ENCODE measurements around the gene CLECL1. TPM values are rescaled to one million over a fixed set of nuclear protein-coding genes. Genes with fewer than 3 reads are reported as not detected.
"Not testable (repeated sequence)": the region's sequence is repeated elsewhere in the genome, so short reads cannot be mapped to it uniquely, and the experiment has no call there.

The CLECL1 gene
- total RNA-seq, 6 experiments from 2014 or later = 0.56 to 0.60 TPM; not detected in 4

DNA sequence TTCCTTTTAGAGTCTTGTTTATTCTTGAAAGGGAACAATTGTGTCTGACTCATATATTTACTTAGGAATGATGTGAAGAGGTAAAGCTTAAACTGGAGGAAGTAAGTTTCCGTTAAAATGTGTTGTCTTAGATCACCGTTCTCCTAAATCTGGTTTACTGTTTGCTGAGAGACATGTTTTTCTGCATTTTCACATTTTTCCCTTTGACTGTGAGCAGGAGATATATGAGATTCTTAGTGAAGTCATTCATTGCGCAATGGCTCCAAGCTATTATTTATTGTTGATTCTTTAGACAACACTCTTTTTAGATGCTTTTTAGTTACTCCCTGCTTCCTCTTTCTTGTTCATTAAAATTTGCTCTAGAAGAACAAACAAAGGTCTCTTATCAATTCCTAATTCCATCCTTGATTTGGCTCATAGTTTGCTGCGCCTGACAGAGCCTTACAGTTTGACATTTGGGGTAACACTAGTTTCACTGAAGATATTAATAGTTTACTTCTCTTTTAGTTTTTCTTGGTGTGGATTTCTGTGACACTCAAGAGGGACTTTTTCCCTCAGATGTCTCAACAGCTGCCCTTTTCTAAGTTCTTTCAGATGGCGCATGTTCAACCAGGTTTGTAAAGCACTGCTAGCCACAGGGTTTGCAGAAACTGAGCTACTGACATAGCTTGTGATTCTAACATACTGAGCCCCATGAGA lies 11.4 kb downstream of the CLECL1 start:
- intact Hi-C loops (cut with DNase I) = no loop called here

DNA sequence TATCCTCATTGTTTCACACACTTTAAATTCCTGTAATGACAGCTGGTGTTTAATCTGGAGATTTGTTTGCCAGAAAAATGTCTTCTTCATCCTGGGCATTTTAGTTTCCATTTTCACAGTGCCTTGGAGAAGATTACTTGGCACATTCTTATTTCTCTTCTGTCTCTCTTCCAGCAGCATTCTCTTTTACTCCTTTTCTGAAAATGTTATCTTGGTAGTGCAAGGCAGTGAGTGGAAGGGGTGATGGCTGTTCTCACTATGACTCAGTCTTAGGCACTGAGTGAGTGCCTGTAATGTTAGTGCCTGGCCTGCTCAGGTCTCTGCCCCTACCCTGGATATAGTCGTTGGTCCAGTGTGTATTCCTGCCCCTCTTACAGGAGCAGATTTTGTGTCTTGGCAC lies 13.1 kb downstream of the CLECL1 start:
- Histone ChIP-seq H3K27ac (no peak overlapping the region), H3K27me3 (no peaks in the 10 kb centered on the region), H3K4me3 (no peak overlapping the region), H3K9me3 (no peaks in the 10 kb centered on the region), H3K4me1 (no peaks in the 10 kb centered on the region), H3K36me3 (no peaks in the 10 kb centered on the region)
- intact Hi-C loops (cut with DNase I) = no loop called here
- no peak for TF ChIP-seq POLR2A (IDR thresholded peaks at IDR 0.05)
- TF ChIP-seq, protein P1, sequence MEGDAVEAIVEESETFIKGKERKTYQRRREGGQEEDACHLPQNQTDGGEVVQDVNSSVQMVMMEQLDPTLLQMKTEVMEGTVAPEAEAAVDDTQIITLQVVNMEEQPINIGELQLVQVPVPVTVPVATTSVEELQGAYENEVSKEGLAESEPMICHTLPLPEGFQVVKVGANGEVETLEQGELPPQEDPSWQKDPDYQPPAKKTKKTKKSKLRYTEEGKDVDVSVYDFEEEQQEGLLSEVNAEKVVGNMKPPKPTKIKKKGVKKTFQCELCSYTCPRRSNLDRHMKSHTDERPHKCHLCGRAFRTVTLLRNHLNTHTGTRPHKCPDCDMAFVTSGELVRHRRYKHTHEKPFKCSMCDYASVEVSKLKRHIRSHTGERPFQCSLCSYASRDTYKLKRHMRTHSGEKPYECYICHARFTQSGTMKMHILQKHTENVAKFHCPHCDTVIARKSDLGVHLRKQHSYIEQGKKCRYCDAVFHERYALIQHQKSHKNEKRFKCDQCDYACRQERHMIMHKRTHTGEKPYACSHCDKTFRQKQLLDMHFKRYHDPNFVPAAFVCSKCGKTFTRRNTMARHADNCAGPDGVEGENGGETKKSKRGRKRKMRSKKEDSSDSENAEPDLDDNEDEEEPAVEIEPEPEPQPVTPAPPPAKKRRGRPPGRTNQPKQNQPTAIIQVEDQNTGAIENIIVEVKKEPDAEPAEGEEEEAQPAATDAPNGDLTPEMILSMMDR (IDR thresholded peaks at IDR 0.05) = no peak
- DNase-seq = no peak
- ATAC-seq = no peak
- WGBS (ENCODE audit: insufficient coverage, low coverage, low lambda C conversion rate, missing lambda C conversion rate) = 67% methylated on average over 1 of the region's 1 CpG

More for the DNA sequence above, 11.4 kb downstream of the CLECL1 start:
- no peak for DNase-seq
- H3K36me3 ChIP-seq = no peaks in the 10 kb centered on the region
- H3K27me3 ChIP-seq = no peaks in the 10 kb centered on the region
- no peaks in the 10 kb centered on the region for H3K9me3 ChIP-seq
- no peak overlapping the region for H3K27ac ChIP-seq
- H3K4me3 ChIP-seq = no peak overlapping the region
- no peak for ATAC-seq
- no peaks in the 10 kb centered on the region for H3K4me1 ChIP-seq
- WGBS (ENCODE audit: insufficient coverage, low coverage, low lambda C conversion rate, missing lambda C conversion rate) = 72% methylated on average over 5 of the region's 5 CpGs
- TF ChIP-seq POLR2A (IDR thresholded peaks at IDR 0.05) = no peak
- TF ChIP-seq, protein P1 (IDR thresholded peaks at IDR 0.05) = no peak

GRCh38 chr12:9718968-9719367 lies 13.9 kb downstream of the CLECL1 start:
- intact Hi-C loops (cut with DNase I) = no loop called here
- H3K4me1 ChIP-seq = no peaks in the 10 kb centered on the region
- H3K9me3 ChIP-seq = no peaks in the 10 kb centered on the region
- DNase-seq (no peak), ATAC-seq (peak in 1 of 4 donors; percentile 47)
- H3K36me3 ChIP-seq = no peaks in the 10 kb centered on the region
- H3K27me3 ChIP-seq = no peaks in the 10 kb centered on the region
- no peak overlapping the region for H3K27ac ChIP-seq
- 66% methylated on average over 7 of the region's 7 CpGs for WGBS (ENCODE audit: insufficient coverage, low coverage, low lambda C conversion rate, missing lambda C conversion rate)
- TF ChIP-seq, protein P1 (IDR thresholded peaks at IDR 0.05) = no peak
- no peak for TF ChIP-seq POLR2A (IDR thresholded peaks at IDR 0.05)
- no peak overlapping the region for H3K4me3 ChIP-seq

DNA sequence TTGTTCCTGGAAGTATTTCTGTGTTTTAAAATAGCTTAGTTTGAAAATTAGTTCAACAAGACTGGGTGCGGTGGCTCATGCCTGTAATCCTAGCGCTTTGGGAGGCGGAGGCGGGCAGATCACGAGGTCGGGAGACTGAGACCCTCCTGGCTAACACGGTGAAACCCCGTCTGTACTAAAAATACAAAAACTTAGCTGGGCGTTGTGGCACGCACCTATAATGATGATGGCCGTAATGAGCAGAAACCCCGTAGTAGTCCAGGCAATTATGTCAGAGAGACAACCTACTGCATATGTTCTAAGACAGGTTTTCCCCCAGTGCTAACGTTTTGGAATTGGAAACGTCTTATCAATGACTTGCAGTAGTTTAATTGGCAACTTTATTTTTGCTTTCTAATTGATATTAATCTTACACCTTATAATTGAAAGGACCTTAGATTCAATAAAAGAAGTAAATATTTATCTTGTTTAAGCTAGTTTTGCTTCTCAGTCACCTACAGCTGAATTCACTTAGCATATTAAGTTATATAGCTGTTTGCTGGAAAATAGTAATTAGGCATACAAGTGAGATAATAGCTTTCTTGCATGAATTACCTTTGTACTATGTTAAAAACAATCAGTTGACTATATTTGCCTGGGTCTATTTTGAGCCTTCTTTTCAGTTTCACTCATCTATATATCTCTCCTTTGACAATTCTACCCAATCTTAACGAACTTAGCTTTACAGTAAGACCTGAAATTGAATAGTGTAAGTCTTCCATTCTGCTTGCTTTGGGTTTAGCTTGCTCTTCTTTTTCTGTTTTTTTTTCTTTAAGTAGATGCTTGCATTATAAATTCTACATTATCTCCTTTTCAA lies 15.6 kb downstream of the CLECL1 start:
- Histone ChIP-seq H3K36me3 (no peaks in the 10 kb centered on the region), H3K27ac (no peak overlapping the region), H3K27me3 (no peaks in the 10 kb centered on the region), H3K4me1 (no peaks in the 10 kb centered on the region), H3K4me3 (no peak overlapping the region), H3K9me3 (no peaks in the 10 kb centered on the region)
- ATAC-seq = no peak
- 82% methylated on average over 15 of the region's 15 CpGs for whole genome bisulfite sequencing (ENCODE audit: insufficient coverage, low coverage, low lambda C conversion rate, missing lambda C conversion rate)
- intact Hi-C loops (cut with DNase I) = no loop called here
- no peak for DNase-seq
- TF ChIP-seq, protein P1 (IDR thresholded peaks at IDR 0.05) = no peak
- TF ChIP-seq POLR2A (IDR thresholded peaks at IDR 0.05) = no peak

DNA sequence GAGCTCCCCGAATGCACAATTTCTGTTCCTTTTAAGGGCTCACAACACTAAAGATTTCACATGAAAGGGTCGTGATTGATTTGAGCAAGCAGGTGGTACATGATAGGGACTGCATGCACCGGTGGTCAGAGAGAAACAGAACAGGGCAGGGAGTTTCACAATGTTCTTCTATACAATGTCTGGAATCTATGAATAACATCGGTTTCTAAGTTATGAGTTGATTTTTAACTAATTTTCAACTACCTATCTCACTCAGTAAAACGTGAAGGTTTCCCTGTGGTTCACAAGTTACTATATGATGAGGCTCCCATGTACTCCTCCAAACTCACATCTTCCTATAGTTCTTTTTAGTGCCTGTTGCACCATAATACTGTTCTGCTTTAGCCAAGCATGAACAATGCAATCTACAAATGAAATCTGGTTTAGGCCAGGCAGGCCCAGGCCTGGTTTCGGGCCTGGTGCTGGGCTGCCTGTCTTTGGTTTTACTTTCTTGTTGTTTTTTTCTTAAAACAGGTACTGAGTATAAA lies 19.8 kb downstream of the CLECL1 start:
- H3K27me3 ChIP-seq; H3K27ac ChIP-seq; intact Hi-C loops (cut with DNase I); DNase-seq; H3K36me3 ChIP-seq; H3K4me3 ChIP-seq; ATAC-seq; H3K9me3 ChIP-seq; H3K4me1 ChIP-seq: not testable (repeated sequence)
- 71% methylated on average over 6 of the region's 6 CpGs for WGBS (ENCODE audit: insufficient coverage, low coverage, low lambda C conversion rate, missing lambda C conversion rate)
